ENCODE results near the gene ZNRF3. TPM values are rescaled to one million over a fixed set of nuclear protein-coding genes. Genes with fewer than 3 reads are reported as not detected.

Gene ZNRF3
- polyA plus RNA-seq, 1 donor (not counting 4 experiments of a cell fraction or from before 2014, with no cell fraction given): 2.6 TPM

- H3K9me3 ChIP-seq (ENCODE audit: control insufficient read depth, low read depth, low read length): no peaks in the 10 kb centered on the region
- FAIRE-seq (no peak), DNase-seq (ENCODE audit: low read depth, low spot score) (no peak)
- no peaks in the 10 kb centered on the region for H3K36me3 ChIP-seq (ENCODE audit: control insufficient read depth in 2 of 2, extremely low read depth in 1 of 2, insufficient read depth in 2 of 2, low read length in 2 of 2)
- H2AFZ ChIP-seq (ENCODE audit: control insufficient read depth, low read length): no peak overlapping the region
- dilution Hi-C loops (cut with MboI; ENCODE audit: extremely low pct_ligation_motif_present, low sequenced_read_pairs): no loop called here
- H3K9me1 ChIP-seq (ENCODE audit: control insufficient read depth, extremely low read depth, insufficient read depth, low read length): no peaks in the 10 kb centered on the region
- H3K9ac ChIP-seq (ENCODE audit: control insufficient read depth, extremely low read depth, insufficient read depth, low read length): no peak overlapping the region
- H4K20me1 ChIP-seq (ENCODE audit: control insufficient read depth, extremely low read depth, insufficient read depth, low read length): no peaks in the 10 kb centered on the region
- no peaks in the 10 kb centered on the region for H3K27me3 ChIP-seq (ENCODE audit: control insufficient read depth, extremely low read depth, insufficient read depth, low read length)
- H3K4me1 ChIP-seq (ENCODE audit: control insufficient read depth, extremely low read depth, insufficient read depth, low read length): peaks cover 7% of the 10 kb centered on the region
- no peak overlapping the region for H3K4me2 ChIP-seq (ENCODE audit: control insufficient read depth, extremely low read depth, insufficient read depth, low read depth, low read length)
- no peaks in the 10 kb centered on the region for H3K79me2 ChIP-seq (ENCODE audit: control insufficient read depth, insufficient read depth, low read length)
- no peak overlapping the region for H3K27ac ChIP-seq (ENCODE audit: control insufficient read depth, insufficient read depth, low read length)
- no peak for TF ChIP-seq CTCF (optimal IDR thresholded peaks at IDR 0.05 in 1 of 3, IDR thresholded peaks at IDR 0.05 in 1 of 3, conservative IDR thresholded peaks at IDR 0.05 in 1 of 3; ENCODE audit: extremely low read depth in 1 of 3, insufficient read depth in 2 of 3, low read length in 3 of 3)
- no peak for TF ChIP-seq EZH2 (IDR thresholded peaks at IDR 0.05; ENCODE audit: low read length)
- no peak overlapping the region for H3K4me3 ChIP-seq (ENCODE audit: control insufficient read depth in 2 of 3, extremely low read depth in 1 of 3, insufficient read depth in 2 of 3, low read depth in 1 of 3, low read length in 3 of 3)
These were observed 195.5 kb downstream of the ZNRF3 start for GRCh38 chr22:29078869-29079207.

GRCh38 chr22:29079218-29079901, 196.0 kb downstream of the ZNRF3 start:
- H4K20me1 ChIP-seq (ENCODE audit: control insufficient read depth, extremely low read depth, insufficient read depth, low read length): no peaks in the 10 kb centered on the region
- dilution Hi-C loops (cut with MboI; ENCODE audit: extremely low pct_ligation_motif_present, low sequenced_read_pairs): no loop called here
- H3K27me3 ChIP-seq (ENCODE audit: control insufficient read depth, extremely low read depth, insufficient read depth, low read length): no peaks in the 10 kb centered on the region
- H3K9me1 ChIP-seq (ENCODE audit: control insufficient read depth, extremely low read depth, insufficient read depth, low read length): no peaks in the 10 kb centered on the region
- H3K4me3 ChIP-seq (ENCODE audit: control insufficient read depth in 2 of 3, extremely low read depth in 1 of 3, insufficient read depth in 2 of 3, low read depth in 1 of 3, low read length in 3 of 3): no peak overlapping the region
- DNase-seq (ENCODE audit: low read depth, low spot score) (no peak), FAIRE-seq (no peak)
- H3K79me2 ChIP-seq (ENCODE audit: control insufficient read depth, insufficient read depth, low read length): no peaks in the 10 kb centered on the region
- no peak overlapping the region for H3K27ac ChIP-seq (ENCODE audit: control insufficient read depth, insufficient read depth, low read length)
- TF ChIP-seq CTCF (optimal IDR thresholded peaks at IDR 0.05 in 1 of 3, IDR thresholded peaks at IDR 0.05 in 1 of 3, conservative IDR thresholded peaks at IDR 0.05 in 1 of 3; ENCODE audit: extremely low read depth in 1 of 3, insufficient read depth in 2 of 3, low read length in 3 of 3) (no peak), EZH2 (IDR thresholded peaks at IDR 0.05; ENCODE audit: low read length) (no peak)
- H2AFZ ChIP-seq (ENCODE audit: control insufficient read depth, low read length): no peak overlapping the region
- peaks cover 5% of the 10 kb centered on the region for H3K4me1 ChIP-seq (ENCODE audit: control insufficient read depth, extremely low read depth, insufficient read depth, low read length)
- no peaks in the 10 kb centered on the region for H3K36me3 ChIP-seq (ENCODE audit: control insufficient read depth in 2 of 2, extremely low read depth in 1 of 2, insufficient read depth in 2 of 2, low read length in 2 of 2)
- no peak overlapping the region for H3K4me2 ChIP-seq (ENCODE audit: control insufficient read depth, extremely low read depth, insufficient read depth, low read depth, low read length)
- no peak overlapping the region for H3K9ac ChIP-seq (ENCODE audit: control insufficient read depth, extremely low read depth, insufficient read depth, low read length)
- no peaks in the 10 kb centered on the region for H3K9me3 ChIP-seq (ENCODE audit: control insufficient read depth, low read depth, low read length)
